ENCODE data around the gene DCAF8L2. TPM values are rescaled to one million over a fixed set of nuclear protein-coding genes. Genes with fewer than 3 reads are reported as not detected.

DCAF8L2 gene
- polyA plus RNA-seq, 1 donor from 2014 or later, result not detected

GRCh38 chrX:27571164-27571563 lies 19.0 kb upstream of the DCAF8L2 start:
- no peak overlapping the region for H3K4me2 ChIP-seq (ENCODE audit: low read length)
- no peak for TF ChIP-seq POLR2AphosphoS5 (IDR thresholded peaks at IDR 0.05)
- TF ChIP-seq, protein P1, sequence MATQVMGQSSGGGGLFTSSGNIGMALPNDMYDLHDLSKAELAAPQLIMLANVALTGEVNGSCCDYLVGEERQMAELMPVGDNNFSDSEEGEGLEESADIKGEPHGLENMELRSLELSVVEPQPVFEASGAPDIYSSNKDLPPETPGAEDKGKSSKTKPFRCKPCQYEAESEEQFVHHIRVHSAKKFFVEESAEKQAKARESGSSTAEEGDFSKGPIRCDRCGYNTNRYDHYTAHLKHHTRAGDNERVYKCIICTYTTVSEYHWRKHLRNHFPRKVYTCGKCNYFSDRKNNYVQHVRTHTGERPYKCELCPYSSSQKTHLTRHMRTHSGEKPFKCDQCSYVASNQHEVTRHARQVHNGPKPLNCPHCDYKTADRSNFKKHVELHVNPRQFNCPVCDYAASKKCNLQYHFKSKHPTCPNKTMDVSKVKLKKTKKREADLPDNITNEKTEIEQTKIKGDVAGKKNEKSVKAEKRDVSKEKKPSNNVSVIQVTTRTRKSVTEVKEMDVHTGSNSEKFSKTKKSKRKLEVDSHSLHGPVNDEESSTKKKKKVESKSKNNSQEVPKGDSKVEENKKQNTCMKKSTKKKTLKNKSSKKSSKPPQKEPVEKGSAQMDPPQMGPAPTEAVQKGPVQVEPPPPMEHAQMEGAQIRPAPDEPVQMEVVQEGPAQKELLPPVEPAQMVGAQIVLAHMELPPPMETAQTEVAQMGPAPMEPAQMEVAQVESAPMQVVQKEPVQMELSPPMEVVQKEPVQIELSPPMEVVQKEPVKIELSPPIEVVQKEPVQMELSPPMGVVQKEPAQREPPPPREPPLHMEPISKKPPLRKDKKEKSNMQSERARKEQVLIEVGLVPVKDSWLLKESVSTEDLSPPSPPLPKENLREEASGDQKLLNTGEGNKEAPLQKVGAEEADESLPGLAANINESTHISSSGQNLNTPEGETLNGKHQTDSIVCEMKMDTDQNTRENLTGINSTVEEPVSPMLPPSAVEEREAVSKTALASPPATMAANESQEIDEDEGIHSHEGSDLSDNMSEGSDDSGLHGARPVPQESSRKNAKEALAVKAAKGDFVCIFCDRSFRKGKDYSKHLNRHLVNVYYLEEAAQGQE (IDR thresholded peaks at IDR 0.05; ENCODE audit: borderline replicate concordance), result no peak
- no peak for TF ChIP-seq EZH2 (IDR thresholded peaks at IDR 0.05; ENCODE audit: borderline replicate concordance, insufficient read depth, low read length, poor library complexity, severe bottlenecking)
- no peak for TF ChIP-seq RAD21 (conservative IDR thresholded peaks at IDR 0.05)
- H3K4me3 ChIP-seq (ENCODE audit: low read length), result no peak overlapping the region
- H3K79me2 ChIP-seq (replicated peaks; ENCODE audit: insufficient read depth, low read length), result no peaks in the 10 kb centered on the region
- H3K27ac ChIP-seq (ENCODE audit: low read length), result no peak overlapping the region
- no peaks in the 10 kb centered on the region for H4K20me1 ChIP-seq (ENCODE audit: insufficient read depth)
- H3K9me3 ChIP-seq (ENCODE audit: low read length), result no peaks in the 10 kb centered on the region
- H3K9ac ChIP-seq (ENCODE audit: low read length), result no peak overlapping the region
- no peaks in the 10 kb centered on the region for H3K9me2 ChIP-seq (ENCODE audit: insufficient read depth, low read length)
- no peaks in the 10 kb centered on the region for H3F3A ChIP-seq (ENCODE audit: insufficient read depth, low read length, poor library complexity, severe bottlenecking)
- H3K27me3 ChIP-seq (ENCODE audit: insufficient read depth, low read depth, low read length), result no peaks in the 10 kb centered on the region
- no peaks in the 10 kb centered on the region for H3K36me3 ChIP-seq (ENCODE audit: insufficient read depth, low read length)
- H2AFZ ChIP-seq (ENCODE audit: low read depth, low read length), result no peak overlapping the region

DNA sequence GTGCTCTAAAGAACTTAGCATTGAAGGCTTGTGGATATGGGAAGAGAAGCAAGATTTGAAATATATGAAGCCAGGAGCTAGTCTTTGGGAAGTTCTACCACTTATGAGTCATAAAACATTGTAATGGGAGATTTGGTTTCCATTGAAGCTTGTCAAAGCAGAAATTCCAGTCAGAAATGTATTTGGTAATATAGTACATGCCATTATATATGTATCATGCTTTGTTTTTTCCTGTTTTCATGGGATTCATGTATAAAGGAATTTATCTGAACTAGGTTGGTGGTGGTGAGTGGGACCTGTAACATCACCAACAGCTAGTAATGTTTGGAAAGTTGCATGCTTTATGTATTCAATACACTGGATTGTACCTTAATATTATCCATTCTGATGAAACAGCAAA lies 14.6 kb upstream of the DCAF8L2 start:
- Histone ChIP-seq H3K9ac (ENCODE audit: low read length) (no peak overlapping the region), H4K20me1 (ENCODE audit: insufficient read depth) (no peaks in the 10 kb centered on the region), H3K27ac (ENCODE audit: low read length) (no peak overlapping the region), H3K9me2 (ENCODE audit: insufficient read depth, low read length) (no peaks in the 10 kb centered on the region), H3K79me2 (replicated peaks; ENCODE audit: insufficient read depth, low read length) (no peaks in the 10 kb centered on the region), H3K36me3 (ENCODE audit: insufficient read depth, low read length) (no peaks in the 10 kb centered on the region), H3K9me3 (ENCODE audit: low read length) (no peaks in the 10 kb centered on the region), H2AFZ (ENCODE audit: low read depth, low read length) (no peak overlapping the region), H3K4me2 (ENCODE audit: low read length) (no peak overlapping the region), H3F3A (ENCODE audit: insufficient read depth, low read length, poor library complexity, severe bottlenecking) (no peaks in the 10 kb centered on the region), H3K27me3 (ENCODE audit: insufficient read depth, low read depth, low read length) (no peaks in the 10 kb centered on the region), H3K4me3 (ENCODE audit: low read length) (no peak overlapping the region)
- no peak for TF ChIP-seq EZH2 (IDR thresholded peaks at IDR 0.05; ENCODE audit: borderline replicate concordance, insufficient read depth, low read length, poor library complexity, severe bottlenecking)
- no peak for TF ChIP-seq POLR2AphosphoS5 (IDR thresholded peaks at IDR 0.05)
- TF ChIP-seq, protein P2, sequence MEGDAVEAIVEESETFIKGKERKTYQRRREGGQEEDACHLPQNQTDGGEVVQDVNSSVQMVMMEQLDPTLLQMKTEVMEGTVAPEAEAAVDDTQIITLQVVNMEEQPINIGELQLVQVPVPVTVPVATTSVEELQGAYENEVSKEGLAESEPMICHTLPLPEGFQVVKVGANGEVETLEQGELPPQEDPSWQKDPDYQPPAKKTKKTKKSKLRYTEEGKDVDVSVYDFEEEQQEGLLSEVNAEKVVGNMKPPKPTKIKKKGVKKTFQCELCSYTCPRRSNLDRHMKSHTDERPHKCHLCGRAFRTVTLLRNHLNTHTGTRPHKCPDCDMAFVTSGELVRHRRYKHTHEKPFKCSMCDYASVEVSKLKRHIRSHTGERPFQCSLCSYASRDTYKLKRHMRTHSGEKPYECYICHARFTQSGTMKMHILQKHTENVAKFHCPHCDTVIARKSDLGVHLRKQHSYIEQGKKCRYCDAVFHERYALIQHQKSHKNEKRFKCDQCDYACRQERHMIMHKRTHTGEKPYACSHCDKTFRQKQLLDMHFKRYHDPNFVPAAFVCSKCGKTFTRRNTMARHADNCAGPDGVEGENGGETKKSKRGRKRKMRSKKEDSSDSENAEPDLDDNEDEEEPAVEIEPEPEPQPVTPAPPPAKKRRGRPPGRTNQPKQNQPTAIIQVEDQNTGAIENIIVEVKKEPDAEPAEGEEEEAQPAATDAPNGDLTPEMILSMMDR (IDR thresholded peaks at IDR 0.05; ENCODE audit: poor library complexity, severe bottlenecking), result no peak
- TF ChIP-seq SMC3 (conservative IDR thresholded peaks at IDR 0.05; ENCODE audit: poor library complexity), result no peak

GRCh38 chrX:27583976-27584375 lies 6.2 kb upstream of the DCAF8L2 start:
- no peaks in the 10 kb centered on the region for H3K9me2 ChIP-seq (ENCODE audit: insufficient read depth, low read length)
- H3K4me3 ChIP-seq (ENCODE audit: low read length), result no peak overlapping the region
- no peak overlapping the region for H3K4me2 ChIP-seq (ENCODE audit: low read length)
- TF ChIP-seq, protein P2 (IDR thresholded peaks at IDR 0.05; ENCODE audit: poor library complexity, severe bottlenecking), result no peak
- TF ChIP-seq RAD21 (conservative IDR thresholded peaks at IDR 0.05), result no peak
- TF ChIP-seq, protein P1 (IDR thresholded peaks at IDR 0.05; ENCODE audit: borderline replicate concordance), result no peak
- TF ChIP-seq MXI1 (conservative IDR thresholded peaks at IDR 0.05; ENCODE audit: poor library complexity, severe bottlenecking), result no peak
- TF ChIP-seq TAF1 (IDR thresholded peaks at IDR 0.05; ENCODE audit: low read depth), result no peak
- no peak for TF ChIP-seq POLR2AphosphoS5 (IDR thresholded peaks at IDR 0.05)
- TF ChIP-seq EZH2 (IDR thresholded peaks at IDR 0.05; ENCODE audit: borderline replicate concordance, insufficient read depth, low read length, poor library complexity, severe bottlenecking), result no peak
- TF ChIP-seq SMC3 (conservative IDR thresholded peaks at IDR 0.05; ENCODE audit: poor library complexity), result no peak
- no peak for TF ChIP-seq EP300 (conservative IDR thresholded peaks at IDR 0.05; ENCODE audit: poor library complexity, severe bottlenecking)
- no peaks in the 10 kb centered on the region for H3K36me3 ChIP-seq (ENCODE audit: insufficient read depth, low read length)
- H2AFZ ChIP-seq (ENCODE audit: low read depth, low read length), result no peak overlapping the region
- H3K27ac ChIP-seq (ENCODE audit: low read length), result no peak overlapping the region
- H3K9ac ChIP-seq (ENCODE audit: low read length), result no peak overlapping the region
- H3K79me2 ChIP-seq (replicated peaks; ENCODE audit: insufficient read depth, low read length), result no peaks in the 10 kb centered on the region
- no peaks in the 10 kb centered on the region for H4K20me1 ChIP-seq (ENCODE audit: insufficient read depth)
- no peaks in the 10 kb centered on the region for H3K9me3 ChIP-seq (ENCODE audit: low read length)
- no peaks in the 10 kb centered on the region for H3F3A ChIP-seq (ENCODE audit: insufficient read depth, low read length, poor library complexity, severe bottlenecking)
- no peaks in the 10 kb centered on the region for H3K27me3 ChIP-seq (ENCODE audit: insufficient read depth, low read depth, low read length)
